Liver (tissue), 9 donors: ENCODE measurements around the gene MCTP1. TPM values are rescaled to one million over a fixed set of nuclear protein-coding genes. Genes with fewer than 3 reads are reported as not detected.

ENCODE experiments used
- DNase-seq: peaks from one replicate; pipeline ENCODE4 v3.0.0-alpha.2; 2017; ENCODE audit warnings: low spot score
- H3K27ac ChIP-seq, 2 donors: one replicate each; pipeline ENCODE4 v1.7.0; 2013; ENCODE audit warnings: inconsistent platforms in 2 of 2, low read length in 2 of 2, control low read depth in 1 of 2, low read depth in 1 of 2, mild to moderate bottlenecking in 1 of 2
- H3K27me3 ChIP-seq, 4 donors: one replicate each; pipeline versions ENCODE4 v1.6.1 to v1.7.0; 2013; ENCODE audit warnings: low read length in 3 of 4, inconsistent platforms in 1 of 4, mild to moderate bottlenecking in 1 of 4, moderate library complexity in 1 of 4; ENCODE audit not compliant: control insufficient read depth in 4 of 4, insufficient read depth in 4 of 4
- H3K36me3 ChIP-seq, 4 donors: one replicate each; pipeline versions ENCODE4 v1.6.1 to v1.7.0; 2013; ENCODE audit warnings: low read length in 3 of 4, mild to moderate bottlenecking in 3 of 4, low read depth in 1 of 4, moderate library complexity in 1 of 4; ENCODE audit not compliant: control insufficient read depth in 4 of 4, insufficient read depth in 3 of 4
- H3K4me1 ChIP-seq, 4 donors: one replicate each; pipeline versions ENCODE4 v1.6.1 to v1.7.0; 2013; ENCODE audit warnings: low read length in 3 of 4, mild to moderate bottlenecking in 3 of 4, moderate library complexity in 1 of 4; ENCODE audit not compliant: control insufficient read depth in 4 of 4, insufficient read depth in 4 of 4
- H3K4me3 ChIP-seq, 3 donors: one replicate each; pipeline versions ENCODE4 v1.6.1 to v1.7.0; 2013; ENCODE audit warnings: low read length in 3 of 3, control low read depth in 1 of 3, low read depth in 1 of 3, mild to moderate bottlenecking in 1 of 3
- H3K9ac ChIP-seq, 2 donors: one replicate each; pipeline ENCODE4 v1.7.0; 2013; ENCODE audit warnings: low read length in 2 of 2, mild to moderate bottlenecking in 2 of 2, moderate library complexity in 2 of 2, control low read depth in 1 of 2, low read depth in 1 of 2
- H3K9me3 ChIP-seq, 4 donors: one replicate each; pipeline versions ENCODE4 v1.6.1 to v1.7.0; 2013; ENCODE audit warnings: low read length in 3 of 4; ENCODE audit not compliant: control insufficient read depth in 4 of 4
- ATF3 ChIP-seq: IDR thresholded peaks from 2 replicates; pipeline ENCODE4 v1.6.1; 2016; ENCODE audit warnings: antibody characterized with exemption
- CTCF ChIP-seq: fragments of 150-350 bp; IDR thresholded peaks from 2 replicates; pipeline ENCODE4 v1.5.1; 2017; ENCODE audit warnings: improper control_type of control experiment, low read depth, low read length; ENCODE audit not compliant: missing input control
- EGR1 ChIP-seq, 2 donors: IDR thresholded peaks; 2 replicates each; pipeline ENCODE4 v1.6.1; 2016 to 2018; ENCODE audit warnings: antibody characterized with exemption in 2 of 2, low read depth in 2 of 2
- FOXA1 ChIP-seq: IDR thresholded peaks from 2 replicates; pipeline ENCODE4 v1.6.1; 2016; ENCODE audit warnings: antibody characterized with exemption
- FOXA2 ChIP-seq: IDR thresholded peaks from 2 replicates; pipeline ENCODE4 v1.6.1; 2016; ENCODE audit warnings: antibody characterized with exemption
- GABPA ChIP-seq, 2 donors: IDR thresholded peaks in 1 of 2; conservative IDR thresholded peaks in 1 of 2; 2 replicates each; pipeline ENCODE4 v1.6.1; 2016; ENCODE audit warnings: antibody characterized with exemption in 2 of 2, mild to moderate bottlenecking in 1 of 2, moderate library complexity in 1 of 2
- HNF4A ChIP-seq, 2 donors: conservative IDR thresholded peaks; 2 replicates each; pipeline ENCODE4 v1.6.1; 2016; ENCODE audit warnings: antibody characterized with exemption in 2 of 2, mild to moderate bottlenecking in 2 of 2
- HNF4G ChIP-seq: IDR thresholded peaks from 2 replicates; pipeline ENCODE4 v1.6.1; 2016; ENCODE audit warnings: antibody characterized with exemption
- JUND ChIP-seq, 2 donors: IDR thresholded peaks; 2 replicates each; pipeline ENCODE4 v1.6.1; 2016; ENCODE audit warnings: antibody characterized with exemption in 2 of 2
- MAX ChIP-seq: IDR thresholded peaks from 2 replicates; pipeline ENCODE4 v1.6.1; 2016; ENCODE audit warnings: antibody characterized with exemption
- NR2F2 ChIP-seq: IDR thresholded peaks from 2 replicates; pipeline ENCODE4 v1.6.1; 2016; ENCODE audit warnings: antibody characterized with exemption
- RAD21 ChIP-seq, 2 donors: IDR thresholded peaks; 2 replicates each; pipeline ENCODE4 v1.6.1; 2016; ENCODE audit warnings: antibody characterized with exemption in 2 of 2, mild to moderate bottlenecking in 2 of 2
- REST ChIP-seq: IDR thresholded peaks from 2 replicates; pipeline ENCODE4 v1.6.1; 2016; ENCODE audit warnings: antibody characterized with exemption, mild to moderate bottlenecking
- RXRA ChIP-seq, 2 donors: IDR thresholded peaks; 2 replicates each; pipeline ENCODE4 v1.6.1; 2017 to 2018; ENCODE audit warnings: antibody characterized with exemption in 2 of 2, mild to moderate bottlenecking in 1 of 2
- SP1 ChIP-seq: IDR thresholded peaks from 2 replicates; pipeline ENCODE4 v1.6.1; 2018; ENCODE audit warnings: antibody characterized with exemption, mild to moderate bottlenecking
- TAF1 ChIP-seq: conservative IDR thresholded peaks from 2 replicates; pipeline ENCODE4 v1.6.1; 2016; ENCODE audit warnings: antibody characterized with exemption, mild to moderate bottlenecking
- YY1 ChIP-seq: IDR thresholded peaks from 2 replicates; pipeline ENCODE4 v1.6.1; 2016; ENCODE audit warnings: antibody characterized with exemption, mild to moderate bottlenecking
- ZBTB33 ChIP-seq: IDR thresholded peaks from 2 replicates; pipeline ENCODE4 v1.6.1; 2016; ENCODE audit warnings: antibody characterized with exemption
- WGBS: extraction: QIAGEN DNeasy Blood & Tissue Kit; methylation state at CpG from one replicate; pipeline ENCODE4 v1.1.7; 2013; 5-methylcytosine and 5-hydroxymethylcytosine counted together
- polyA plus RNA-seq, 2 donors: library from polyadenylated mRNA; stranded (reverse) in 1 of 2; unstranded in 1 of 2; fragments of 200-250 nt in 1 of 2; fragments of >200 nt in 1 of 2; fragmentation: Nextera tagmentation in 1 of 2; extraction: Ambion mirVana in 1 of 2; gene quantifications; one replicate each; pipeline versions ENCODE4 v1.2.1 to v1.2.3, GENCODE V29; 2013 to 2015
- total RNA-seq, 2 donors: library from RNA; depleted of rRNA; stranded (reverse); fragments of >200 nt; gene quantifications; one replicate each; pipeline ENCODE4 v1.2.3, GENCODE V29; 2014
- donor health status: healthy.
- donor health status: healthy.
- donor health status: healthy.
- donor health status: healthy.
- donor health status: healthy.

The MCTP1 gene
- total and polyA plus RNA-seq, 4 donors = 0.67 to 7.6 (median 4.3) TPM

- WGBS = 65% methylated on average over 2 of the region's 2 CpGs
- no peaks in the 10 kb centered on the region for H3K36me3 ChIP-seq
- no peak overlapping the region for H3K27ac ChIP-seq
- no peaks in the 10 kb centered on the region for H3K4me1 ChIP-seq
- no peak for DNase-seq
- H3K9ac ChIP-seq = no peak overlapping the region
- H3K9me3 ChIP-seq = no peaks in the 10 kb centered on the region
- no peak overlapping the region for H3K4me3 ChIP-seq
- H3K27me3 ChIP-seq = no peaks in the 10 kb centered on the region
- no peak for TF ChIP-seq RAD21 (IDR thresholded peaks at IDR 0.05)
- TF ChIP-seq MAX = no peak
- TF ChIP-seq ZBTB33 = no peak
- TF ChIP-seq FOXA2 = no peak
- no peak for TF ChIP-seq NR2F2
- no peak for TF ChIP-seq HNF4A (conservative IDR thresholded peaks at IDR 0.05)
- no peak for TF ChIP-seq GABPA (IDR thresholded peaks at IDR 0.05 in 1 of 2, conservative IDR thresholded peaks at IDR 0.05 in 1 of 2)
- TF ChIP-seq JUND (IDR thresholded peaks at IDR 0.05) = no peak
- no peak for TF ChIP-seq REST
- TF ChIP-seq CTCF = no peak
- no peak for TF ChIP-seq HNF4G
- TF ChIP-seq EGR1 (IDR thresholded peaks at IDR 0.05; ENCODE audit: low read depth in 2 of 2) = no peak
- TF ChIP-seq ATF3 = no peak
- no peak for TF ChIP-seq YY1
- TF ChIP-seq TAF1 = no peak
- TF ChIP-seq FOXA1 = no peak
- no peak for TF ChIP-seq SP1
- no peak for TF ChIP-seq RXRA (IDR thresholded peaks at IDR 0.05)
These were observed 513.2 kb downstream of the MCTP1 start for GRCh38 chr5:94771742-94772141.

- Histone ChIP-seq H3K4me1 (no peaks in the 10 kb centered on the region), H3K9me3 (no peaks in the 10 kb centered on the region), H3K27ac (no peak overlapping the region), H3K27me3 (no peaks in the 10 kb centered on the region), H3K9ac (no peak overlapping the region), H3K36me3 (no peaks in the 10 kb centered on the region), H3K4me3 (no peak overlapping the region)
- no peak for TF ChIP-seq EGR1 (IDR thresholded peaks at IDR 0.05; ENCODE audit: low read depth in 2 of 2)
- no peak for TF ChIP-seq GABPA (IDR thresholded peaks at IDR 0.05 in 1 of 2, conservative IDR thresholded peaks at IDR 0.05 in 1 of 2)
- TF ChIP-seq NR2F2 = no peak
- TF ChIP-seq SP1 = no peak
- no peak for DNase-seq
- WGBS = 79% methylated on average over 7 of the region's 7 CpGs
These were observed 514.9 kb downstream of the MCTP1 start for GRCh38 chr5:94769996-94770395.
